ENCODE measurements around the gene SPOPL.
A peak's percentile ranks its signal among the peaks of the same experiment; 100 is the strongest.
"Not testable (repeated sequence)": the region's sequence is repeated elsewhere in the genome, so short reads cannot be mapped to it uniquely, and the experiment has no call there.

Gene SPOPL

GRCh38 chr2:138523673-138524042, 22.1 kb downstream of the SPOPL start:
- not testable (repeated sequence) for DNase-seq (ENCODE audit: low read depth)

GRCh38 chr2:138524353-138524752, 22.8 kb downstream of the SPOPL start:
- DNase-seq (ENCODE audit: low read depth) = not testable (repeated sequence)

- no peak for DNase-seq (ENCODE audit: low read depth)
Measured at GRCh38 chr2:138531913-138532312, 30.3 kb downstream of the SPOPL start.

GRCh38 chr2:138534791-138535190, 33.2 kb downstream of the SPOPL start:
- no peak for DNase-seq (ENCODE audit: low read depth)

GRCh38 chr2:138536302-138536701, 34.7 kb downstream of the SPOPL start:
- DNase-seq (ENCODE audit: low read depth) = no peak

GRCh38 chr2:138536740-138537139, 35.2 kb downstream of the SPOPL start:
- no peak for DNase-seq (ENCODE audit: low read depth)

GRCh38 chr2:138537170-138537915, 35.8 kb downstream of the SPOPL start:
- DNase-seq (ENCODE audit: low read depth) = no peak

GRCh38 chr2:138544206-138544605, 42.6 kb downstream of the SPOPL start:
- not testable (repeated sequence) for DNase-seq (ENCODE audit: low read depth)

GRCh38 chr2:138548796-138549195, 47.2 kb downstream of the SPOPL start:
- no peak for DNase-seq (ENCODE audit: low read depth)

- DNase-seq (ENCODE audit: low read depth) = no peak
Measured at GRCh38 chr2:138550172-138550571, 48.6 kb downstream of the SPOPL start.

- DNase-seq (ENCODE audit: low read depth) = no peak
Measured at GRCh38 chr2:138550670-138551287, 49.2 kb downstream of the SPOPL start.

- no peak for DNase-seq (ENCODE audit: low read depth)
Measured at GRCh38 chr2:138554123-138554522, 52.6 kb downstream of the SPOPL start.

GRCh38 chr2:138559641-138560040, 58.1 kb downstream of the SPOPL start:
- no peak for DNase-seq (ENCODE audit: low read depth)

- peak; percentile 5 for DNase-seq (ENCODE audit: low read depth)
Measured at GRCh38 chr2:138564586-138565229, 63.1 kb downstream of the SPOPL start.

- DNase-seq (ENCODE audit: low read depth) = no peak
Measured at GRCh38 chr2:138565230-138565598, 63.6 kb downstream of the SPOPL start.

- DNase-seq (ENCODE audit: low read depth) = no peak
Measured at GRCh38 chr2:138572318-138572717, 70.7 kb downstream of the SPOPL start.

- DNase-seq (ENCODE audit: low read depth) = no peak
Measured at GRCh38 chr2:138577066-138577465, 75.5 kb downstream of the SPOPL start.

- DNase-seq (ENCODE audit: low read depth) = no peak
Measured at GRCh38 chr2:138579556-138579955, 78.0 kb downstream of the SPOPL start.

- DNase-seq (ENCODE audit: low read depth) = no peak
Measured at GRCh38 chr2:138581909-138582308, 80.3 kb downstream of the SPOPL start.

GRCh38 chr2:138589663-138590062, 88.1 kb downstream of the SPOPL start:
- DNase-seq (ENCODE audit: low read depth) = no peak

- no peak for DNase-seq (ENCODE audit: low read depth)
Measured at GRCh38 chr2:138596403-138596802, 94.8 kb downstream of the SPOPL start.

GRCh38 chr2:138600732-138601457, 99.3 kb downstream of the SPOPL start:
- DNase-seq (ENCODE audit: low read depth) = no peak
